GM12878 (cell line): Measurements from ENCODE around the gene ASTN1. TPM values are rescaled to one million over a fixed set of nuclear protein-coding genes. Genes with fewer than 3 reads are reported as not detected.

Experiments
- ATAC-seq: fragments of 200-7000 bp; cut with Tn5 transposase; 3 replicates; pipeline ENCODE4 v1.9.1; 2020; ENCODE audit warnings: mild to moderate bottlenecking, moderate library complexity
- BruUV-seq: library from RNA; stranded (reverse); fragments of 400-500 nt; replicated peaks from 2 replicates; lab custom pipeline; 2021; lab: Mats Ljungman, UMichigan
- CTCF ChIA-PET: fragments of 300-600 bp; sonication (Branson Sonifier 250); formaldehyde crosslinking; extraction: SDS; loops from one replicate; lab custom pipeline; 2021; ENCODE audit warnings: inconsistent platforms; lab: Yijun Ruan, JAX
- POLR2A ChIA-PET: fragments of 350-600 bp; formaldehyde crosslinking; extraction: SDS; loops from one replicate; lab custom pipeline; 2021; ENCODE audit warnings: inconsistent platforms; lab: Charles Lee
- RAD21 ChIA-PET: fragments of 300-600 bp; sonication (Branson Sonifier 250); formaldehyde crosslinking; loops from one replicate; lab custom pipeline; 2023; ENCODE audit warnings: antibody characterized with exemption; ENCODE audit not compliant: unreplicated experiment; lab: Charles Lee
- SMC1A ChIA-PET: fragments of 300-600 bp; sonication (Branson Sonifier 250); formaldehyde crosslinking; loops from one replicate; lab custom pipeline; 2023; ENCODE audit not compliant: unreplicated experiment, uncharacterized antibody; lab: Charles Lee
- DNase-seq: peaks from one replicate; pipeline ENCODE4 v3.0.0-alpha.2; 2011; ENCODE audit warnings: low read depth, low spot score
- FAIRE-seq: peaks from 3 replicates; lab custom pipeline; 2011; peaks lifted over from hg19 to GRCh38; lab: Jason Lieb, UNC
- H2AFZ ChIP-seq: 2 replicates; pipeline ENCODE4 v1.6.0; 2011; ENCODE audit warnings: low read depth, low read length, control low read depth; ENCODE audit not compliant: control insufficient read depth
- H3K27ac ChIP-seq: 2 replicates; pipeline ENCODE4 v1.5.1; 2011; ENCODE audit warnings: control low read depth; ENCODE audit not compliant: control insufficient read depth, insufficient read depth
- H3K27me3 ChIP-seq, 2 experiments: replicated peaks in 1 of 2; 2 replicates each; pipeline versions ENCODE4 v1.6.0 to v1.6.1; 2011; ENCODE audit warnings: low read length in 1 of 2; ENCODE audit not compliant: control insufficient read depth in 2 of 2, insufficient read depth in 2 of 2
- H3K36me3 ChIP-seq, 2 experiments: 2 replicates each; pipeline ENCODE4 v1.5.1; 2011; ENCODE audit warnings: low read length in 1 of 2; ENCODE audit not compliant: control insufficient read depth in 2 of 2, insufficient read depth in 2 of 2
- H3K4me1 ChIP-seq: 2 replicates; pipeline ENCODE4 v1.6.1; 2011; ENCODE audit warnings: mild to moderate bottlenecking, low read length, moderate library complexity, mixed read lengths; ENCODE audit not compliant: control insufficient read depth, insufficient read depth
- H3K4me2 ChIP-seq: 2 replicates; pipeline ENCODE4 v1.6.0; 2011; ENCODE audit warnings: control low read depth; ENCODE audit not compliant: control insufficient read depth, insufficient read depth
- H3K4me3 ChIP-seq: fragments of 200-600 bp; sonication (generic); 2 replicates; pipeline ENCODE4 v1.5.1; 2016
- H3K79me2 ChIP-seq: 2 replicates; pipeline ENCODE4 v1.6.0; 2011; ENCODE audit warnings: low read length; ENCODE audit not compliant: control insufficient read depth, insufficient read depth
- H3K9ac ChIP-seq: 2 replicates; pipeline ENCODE4 v1.8.0; 2011; ENCODE audit warnings: low read length, control low read depth, mixed read lengths; ENCODE audit not compliant: control insufficient read depth, insufficient read depth
- H3K9me3 ChIP-seq: replicated peaks from 3 replicates; pipeline ENCODE4 v1.5.1; 2011; ENCODE audit warnings: mild to moderate bottlenecking, low read length; ENCODE audit not compliant: control insufficient read depth, insufficient read depth
- H4K20me1 ChIP-seq: 2 replicates; pipeline ENCODE4 v1.6.0; 2011; ENCODE audit not compliant: control insufficient read depth, insufficient read depth
- BMI1 ChIP-seq: fragments of 450-650 bp; IDR thresholded peaks from 2 replicates; pipeline ENCODE4 v1.6.1; 2016; ENCODE audit warnings: mild to moderate bottlenecking, moderate library complexity, borderline replicate concordance
- GABPA ChIP-seq: IDR thresholded peaks from 2 replicates; pipeline ENCODE4 v1.6.1; 2014; ENCODE audit warnings: antibody characterized with exemption, low read depth, mild to moderate bottlenecking, inconsistent platforms
- GATAD2B ChIP-seq: fragments of 450-650 bp; conservative IDR thresholded peaks from 2 replicates; pipeline ENCODE4 v1.6.1; 2017; ENCODE audit warnings: low read depth, mild to moderate bottlenecking, moderate library complexity
- MLLT1 ChIP-seq: fragments of 450-650 bp; IDR thresholded peaks from 2 replicates; pipeline ENCODE4 v1.6.1; 2016; ENCODE audit warnings: mild to moderate bottlenecking
- NFIC ChIP-seq: IDR thresholded peaks from 2 replicates; pipeline ENCODE4 v1.6.1; 2012; ENCODE audit warnings: low read depth, mild to moderate bottlenecking, inconsistent platforms, low read length, moderate library complexity
- NRF1 ChIP-seq: conservative IDR thresholded peaks from 2 replicates; pipeline ENCODE4 v1.6.1; 2011; ENCODE audit warnings: mild to moderate bottlenecking, low read depth, low read length, improper control_type of control experiment
- PBX3 ChIP-seq: IDR thresholded peaks from 2 replicates; pipeline ENCODE4 v1.6.1; 2011; ENCODE audit warnings: mild to moderate bottlenecking, low read depth, low read length, moderate library complexity; ENCODE audit not compliant: insufficient replicate concordance
- POU2F2 ChIP-seq: IDR thresholded peaks from 3 replicates; pipeline ENCODE4 v1.6.1; 2011; ENCODE audit warnings: low read depth, mild to moderate bottlenecking, low read length, borderline replicate concordance
- RBBP5 ChIP-seq: fragments of 200-600 bp; sonication (generic); conservative IDR thresholded peaks from 2 replicates; pipeline ENCODE4 v1.6.1; 2016
- RFX5 ChIP-seq: IDR thresholded peaks from 2 replicates; pipeline ENCODE4 v1.6.1; 2011; ENCODE audit warnings: low read depth, low read length, improper control_type of control experiment
- TARDBP ChIP-seq: IDR thresholded peaks from 2 replicates; pipeline ENCODE4 v1.6.1; 2016; ENCODE audit warnings: borderline replicate concordance
- ZBTB33 ChIP-seq: fragments of 450-650 bp; IDR thresholded peaks from 2 replicates; pipeline ENCODE4 v1.6.1; 2017; ENCODE audit warnings: mild to moderate bottlenecking
- WGBS: methylation state at CpG from one replicate; pipeline ENCODE4 v1.1.6; 2016; ENCODE audit warnings: low lambda C conversion rate; ENCODE audit not compliant: insufficient replicate concordance, insufficient coverage; ENCODE audit errors: missing lambda C conversion rate; 5-methylcytosine and 5-hydroxymethylcytosine counted together
- in situ Hi-C: fragments of 300-500 bp; cut with MboI; formaldehyde crosslinking; loops from 9 replicates; pipeline ENCODE4 v1.14.3; 2018; ENCODE audit warnings: mixed read lengths
- intact Hi-C: fragments of 100-400 bp; cut with micrococcal nuclease; formaldehyde crosslinking; loops from one replicate; pipeline ENCODE4 v1.14.2; 2022; ENCODE audit not compliant: unreplicated experiment
- polyA plus RNA-seq, 11 experiments: library from polyadenylated mRNA; depleted of rRNA in 4 of 11; unstranded in 6 of 11; stranded (reverse) in 5 of 11; fragments of >200 nt; fragmentation: Nextera tagmentation in 4 of 11; fragmentation: Illumina TruSeq in 1 of 11; extraction: Ambion mirVana in 4 of 11; extraction: Trizol in 1 of 11; gene quantifications; 1 replicate in 1 of 11; 2 replicates in 10 of 11; pipeline versions ENCODE4 v1.2.1 to v1.2.3, GENCODE V29; 2011 to 2016; ENCODE audit warnings: inconsistent platforms in 2 of 11, missing spikeins in 2 of 11, low read depth in 1 of 11
- total RNA-seq, 4 experiments: library from RNA; depleted of rRNA in 3 of 4; stranded (reverse); fragments of >200 nt in 3 of 4; fragmentation: Illumina TruSeq in 1 of 4; extraction: Trizol in 1 of 4; gene quantifications; 2 replicates each; pipeline versions ENCODE4 v1.2.1 to v1.2.3, GENCODE V29; 2013 to 2021
- TF ChIP-seq, protein P1 (sequence below): IDR thresholded peaks from 2 replicates; pipeline ENCODE4 v1.6.1; 2012; ENCODE audit warnings: low read depth, low read length, improper control_type of control experiment

ASTN1 gene
- total and polyA plus RNA-seq, 10 of the 15 experiments (the other 5 are each of a cell fraction or from before 2014, with no cell fraction given), result 0.04 TPM; not detected in 9

GRCh38 chr1:176942346-176942745, 222.2 kb downstream of the ASTN1 start:
- H3K79me2 ChIP-seq, result no peaks in the 10 kb centered on the region
- SMC1A ChIA-PET, result no interaction called here
- ATAC-seq (no peak), DNase-seq (no peak), FAIRE-seq (no peak)
- intact Hi-C loops, result no loop called here
- RAD21 ChIA-PET, result no interaction called here
- 0% methylated on average over 1 of the region's 1 CpG for WGBS
- POLR2A ChIA-PET, result no interaction called here
- TF ChIP-seq RBBP5, result no peak
- TF ChIP-seq TARDBP, result no peak
- no peak for TF ChIP-seq MLLT1
- TF ChIP-seq RFX5, result no peak
- no peak for TF ChIP-seq ZBTB33
- TF ChIP-seq GATAD2B, result no peak
- no peak for TF ChIP-seq NFIC
- no peak for TF ChIP-seq BMI1
- no peak for TF ChIP-seq PBX3
- TF ChIP-seq NRF1, result no peak
- no peak for TF ChIP-seq GABPA
- TF ChIP-seq, protein P1, sequence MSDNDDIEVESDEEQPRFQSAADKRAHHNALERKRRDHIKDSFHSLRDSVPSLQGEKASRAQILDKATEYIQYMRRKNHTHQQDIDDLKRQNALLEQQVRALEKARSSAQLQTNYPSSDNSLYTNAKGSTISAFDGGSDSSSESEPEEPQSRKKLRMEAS, result no peak
- no peak for TF ChIP-seq POU2F2
- in situ Hi-C loops, result no loop called here
- no TSS peak for BruUV-seq
- no peak overlapping the region for H3K4me3 ChIP-seq
- H3K4me2 ChIP-seq, result no peak overlapping the region
- H3K4me1 ChIP-seq, result no peaks in the 10 kb centered on the region
- no peak overlapping the region for H3K27ac ChIP-seq
- no peaks in the 10 kb centered on the region; the same call in 2 of the 3 replicates for H3K9me3 ChIP-seq
- CTCF ChIA-PET, result no interaction called here
- H3K9ac ChIP-seq, result no peak overlapping the region
- no peaks in the 10 kb centered on the region for H3K27me3 ChIP-seq
- no peaks in the 10 kb centered on the region for H3K36me3 ChIP-seq
- no peaks in the 10 kb centered on the region for H4K20me1 ChIP-seq
- no peak overlapping the region for H2AFZ ChIP-seq
